Mesodermal cell (in vitro differentiated cells): ENCODE measurements around the gene CDH23.

Experiments
- H3K27ac ChIP-seq: 2 replicates; pipeline ENCODE4 v1.7.0; 2013; ENCODE audit warnings: mild to moderate bottlenecking, low read depth, low read length, moderate library complexity; ENCODE audit not compliant: severe bottlenecking
- H3K36me3 ChIP-seq: 2 replicates; pipeline ENCODE4 v1.7.1; 2013; ENCODE audit warnings: mild to moderate bottlenecking, low read length, moderate library complexity; ENCODE audit not compliant: control insufficient read depth, insufficient read depth
- H3K4me1 ChIP-seq: one replicate; pipeline ENCODE4 v1.7.1; 2013; ENCODE audit warnings: mild to moderate bottlenecking, low read length; ENCODE audit not compliant: insufficient read depth, control insufficient read depth, poor library complexity, severe bottlenecking
- H3K4me3 ChIP-seq: 2 replicates; pipeline ENCODE4 v1.7.0; 2013; ENCODE audit warnings: low read length, control low read depth, mild to moderate bottlenecking; ENCODE audit not compliant: insufficient read depth, poor library complexity, severe bottlenecking; ENCODE audit errors: extremely low read depth
- H3K9me3 ChIP-seq: 2 replicates; pipeline ENCODE4 v1.7.1; 2013; ENCODE audit warnings: mild to moderate bottlenecking, low read length, moderate library complexity; ENCODE audit not compliant: control insufficient read depth
- WGBS, 2 experiments: methylation state at CpG; one replicate each; pipeline ENCODE4 v1.1.5; 2013; ENCODE audit warnings: missing lambda C conversion rate in 2 of 2; ENCODE audit not compliant: insufficient coverage in 2 of 2; 5-methylcytosine and 5-hydroxymethylcytosine counted together

Gene CDH23

GRCh38 chr10:71607082-71607443 lies 210.3 kb downstream of the CDH23 start:
- no peak overlapping the region for H3K27ac ChIP-seq
- no peak overlapping the region for H3K4me3 ChIP-seq
- 93 to 94% methylated on average over 5 of the region's 5 CpGs for WGBS, 2 experiments
- peaks cover 11% of the 10 kb centered on the region for H3K4me1 ChIP-seq
- H3K9me3 ChIP-seq, result no peaks in the 10 kb centered on the region
- H3K36me3 ChIP-seq, result no peaks in the 10 kb centered on the region

- no peak overlapping the region for H3K27ac ChIP-seq
- H3K9me3 ChIP-seq, result no peaks in the 10 kb centered on the region
- peaks cover 19% of the 10 kb centered on the region for H3K4me1 ChIP-seq
- no peaks in the 10 kb centered on the region for H3K36me3 ChIP-seq
- 58 to 61% methylated on average over 10 to 16 of the region's 20 CpGs for whole genome bisulfite sequencing, 2 experiments
- no peak overlapping the region for H3K4me3 ChIP-seq
These were observed 212.4 kb downstream of the CDH23 start for GRCh38 chr10:71608819-71609768.

GRCh38 chr10:71610651-71611050 lies 213.9 kb downstream of the CDH23 start:
- WGBS, 2 experiments, result 17 to 40% methylated on average over 1 of the region's 3 CpGs
- Histone ChIP-seq H3K27ac (no peak overlapping the region), H3K4me3 (no peak overlapping the region), H3K9me3 (no peaks in the 10 kb centered on the region), H3K4me1 (peaks cover 15% of the 10 kb centered on the region), H3K36me3 (no peaks in the 10 kb centered on the region)

GRCh38 chr10:71611131-71611530 lies 214.4 kb downstream of the CDH23 start:
- WGBS, 2 experiments, result 89 to 100% methylated on average over 2 to 5 of the region's 5 CpGs
- H3K27ac ChIP-seq, result no peak overlapping the region
- no peak overlapping the region for H3K4me3 ChIP-seq
- no peaks in the 10 kb centered on the region for H3K36me3 ChIP-seq
- H3K4me1 ChIP-seq, result peaks cover 15% of the 10 kb centered on the region
- no peaks in the 10 kb centered on the region for H3K9me3 ChIP-seq

GRCh38 chr10:71611709-71612422 lies 215.1 kb downstream of the CDH23 start:
- no peaks in the 10 kb centered on the region for H3K9me3 ChIP-seq
- WGBS, 2 experiments, result 83 to 94% methylated on average over 6 to 11 of the region's 12 CpGs
- H3K36me3 ChIP-seq, result no peaks in the 10 kb centered on the region
- H3K27ac ChIP-seq, result no peak overlapping the region
- no peak overlapping the region for H3K4me3 ChIP-seq
- H3K4me1 ChIP-seq, result peaks cover 15% of the 10 kb centered on the region

- Histone ChIP-seq H3K4me1 (peaks cover 15% of the 10 kb centered on the region), H3K36me3 (no peaks in the 10 kb centered on the region), H3K9me3 (no peaks in the 10 kb centered on the region), H3K27ac (no peak overlapping the region), H3K4me3 (no peak overlapping the region)
- 38 to 70% methylated on average over 1 of the region's 2 CpGs for WGBS, 2 experiments
These were observed 216.6 kb downstream of the CDH23 start for GRCh38 chr10:71613261-71613777.

GRCh38 chr10:71613877-71614276 lies 217.2 kb downstream of the CDH23 start:
- Histone ChIP-seq H3K4me1 (peaks cover 15% of the 10 kb centered on the region), H3K9me3 (no peaks in the 10 kb centered on the region), H3K27ac (no peak overlapping the region), H3K4me3 (no peak overlapping the region), H3K36me3 (no peaks in the 10 kb centered on the region)
- 90 to 97% methylated on average over 2 to 3 of the region's 4 CpGs for WGBS, 2 experiments

- H3K27ac ChIP-seq, result no peak overlapping the region
- H3K4me3 ChIP-seq, result no peak overlapping the region
- H3K36me3 ChIP-seq, result no peaks in the 10 kb centered on the region
- 88 to 93% methylated on average over 1 to 4 of the region's 5 CpGs for WGBS, 2 experiments
- peaks cover 15% of the 10 kb centered on the region for H3K4me1 ChIP-seq
- H3K9me3 ChIP-seq, result no peaks in the 10 kb centered on the region
These were observed 218.2 kb downstream of the CDH23 start for GRCh38 chr10:71614946-71615345.

GRCh38 chr10:71615538-71616329 lies 219.0 kb downstream of the CDH23 start:
- H3K36me3 ChIP-seq, result no peaks in the 10 kb centered on the region
- H3K4me1 ChIP-seq, result peaks cover 17% of the 10 kb centered on the region
- H3K27ac ChIP-seq, result no peak overlapping the region
- WGBS, 2 experiments, result 85% methylated on average over 22 to 24 of the region's 24 CpGs
- H3K4me3 ChIP-seq, result no peak overlapping the region
- H3K9me3 ChIP-seq, result no peaks in the 10 kb centered on the region
